Measurements from ENCODE around the gene PSEN1. TPM values are rescaled to one million over a fixed set of nuclear protein-coding genes. Genes with fewer than 3 reads are reported as not detected.

Gene PSEN1
- total RNA-seq, 1 experiment from 2014 or later, result 41.4 TPM

DNA sequence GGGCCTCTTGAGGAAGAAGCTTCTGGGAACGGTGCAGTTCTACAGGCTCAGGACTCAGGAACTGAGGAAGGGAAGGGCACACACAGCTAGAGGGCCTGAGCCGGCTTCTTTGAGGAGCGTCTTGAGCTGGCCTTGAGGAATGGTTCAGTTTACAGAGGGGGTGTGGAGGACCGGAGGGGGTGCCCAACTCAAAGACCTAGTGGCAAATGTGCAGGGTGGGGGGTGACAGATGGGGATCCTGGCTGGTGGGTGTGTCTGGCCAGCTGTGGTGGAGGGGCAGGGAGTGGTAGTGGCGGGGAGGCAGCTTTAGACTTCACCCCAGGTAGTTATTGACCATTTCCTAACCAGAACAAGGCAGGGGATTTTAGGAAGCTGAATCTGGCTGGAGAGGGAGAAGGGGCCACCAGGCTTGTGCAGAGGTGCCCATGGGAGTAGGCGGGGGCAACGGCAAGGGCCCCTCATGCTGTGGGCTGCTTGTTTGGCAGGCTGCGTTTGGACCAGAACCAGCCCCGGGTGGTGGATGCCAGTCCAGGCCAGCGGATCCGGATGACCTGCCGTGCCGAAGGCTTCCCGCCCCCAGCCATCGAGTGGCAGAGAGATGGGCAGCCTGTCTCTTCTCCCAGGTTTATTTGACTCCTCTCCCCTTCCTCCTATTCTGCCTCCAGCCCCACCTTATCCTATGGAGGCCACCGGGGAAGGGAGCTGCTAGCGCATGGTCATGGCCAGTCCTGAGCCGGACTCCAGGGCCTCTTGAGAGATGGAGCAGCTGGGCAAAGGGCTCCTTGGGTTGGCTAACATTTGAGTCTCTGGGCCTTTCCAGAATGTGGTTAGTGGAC lies 128.8 kb downstream of the PSEN1 start:
- no peak for TF ChIP-seq EZH2 (IDR thresholded peaks at IDR 0.05; ENCODE audit: low read length, unreplicated experiment)
- no peak for TF ChIP-seq CTCF (conservative IDR thresholded peaks at IDR 0.05; ENCODE audit: low read depth, low read length)
- no peak for TF ChIP-seq EZH2phosphoT487 (IDR thresholded peaks at IDR 0.05; ENCODE audit: borderline replicate concordance, low read length)
- no peak overlapping the region for H2AFZ ChIP-seq (ENCODE audit: low read length)
- no peaks in the 10 kb centered on the region for H3K9me2 ChIP-seq (replicated peaks; ENCODE audit: low read length)
- H4K20me1 ChIP-seq (ENCODE audit: low read length), result no peaks in the 10 kb centered on the region
- no peak for DNase-seq
- H3K9ac ChIP-seq (ENCODE audit: low read length), result no peak overlapping the region
- ChIA-PET POLR2A (ENCODE audit: unreplicated experiment) (no interaction called here), CTCF (interaction anchor here (0.8 kb wide), 1 partner anchor 92 kb away, joined by 3 read pairs; no protein-coding TSS in a partner anchor)
- H3K9me3 ChIP-seq (ENCODE audit: low read length), result no peaks in the 10 kb centered on the region
- no peaks in the 10 kb centered on the region for H3K79me2 ChIP-seq (ENCODE audit: low read length)
- no TSS peak for BruUV-seq (replicated peaks)
- H3K4me3 ChIP-seq (ENCODE audit: low read length), result no peak overlapping the region
- no peaks in the 10 kb centered on the region for H3K27me3 ChIP-seq (ENCODE audit: low read length)
- intact Hi-C loops (cut with micrococcal nuclease), result no loop called here
- peak; percentile 7 for ATAC-seq
- no peak overlapping the region for H3K4me2 ChIP-seq (ENCODE audit: low read length)
- H3K36me3 ChIP-seq (ENCODE audit: low read depth, low read length), result no peaks in the 10 kb centered on the region
- H3F3A ChIP-seq (ENCODE audit: low read length, unreplicated experiment), result no peaks in the 10 kb centered on the region
- H3K4me1 ChIP-seq (ENCODE audit: insufficient read depth, low read length), result no peaks in the 10 kb centered on the region
- no peak overlapping the region for H3K27ac ChIP-seq (ENCODE audit: low read length)

- H3K9me2 ChIP-seq (replicated peaks; ENCODE audit: low read length), result no peaks in the 10 kb centered on the region
- no peak overlapping the region for H2AFZ ChIP-seq (ENCODE audit: low read length)
- ChIA-PET POLR2A (ENCODE audit: unreplicated experiment) (interaction anchor here (0.6 kb wide), 2 partner anchors 77 to 237 kb away, joined by 4 to 5 read pairs; no protein-coding TSS in a partner anchor), CTCF (interaction anchor here (0.8 kb wide), 1 partner anchor 93 kb away, joined by 3 read pairs; no protein-coding TSS in a partner anchor)
- TF ChIP-seq CTCF (conservative IDR thresholded peaks at IDR 0.05; ENCODE audit: low read depth, low read length), result no peak
- no peak for TF ChIP-seq EZH2phosphoT487 (IDR thresholded peaks at IDR 0.05; ENCODE audit: borderline replicate concordance, low read length)
- no peak for TF ChIP-seq EZH2 (IDR thresholded peaks at IDR 0.05; ENCODE audit: low read length, unreplicated experiment)
- H3F3A ChIP-seq (ENCODE audit: low read length, unreplicated experiment), result no peaks in the 10 kb centered on the region
- no peaks in the 10 kb centered on the region for H3K36me3 ChIP-seq (ENCODE audit: low read depth, low read length)
- no peaks in the 10 kb centered on the region for H3K27me3 ChIP-seq (ENCODE audit: low read length)
- no peaks in the 10 kb centered on the region for H3K4me1 ChIP-seq (ENCODE audit: insufficient read depth, low read length)
- ATAC-seq (no peak), DNase-seq (no peak)
- H3K4me2 ChIP-seq (ENCODE audit: low read length), result no peak overlapping the region
- BruUV-seq (replicated peaks), result no TSS peak
- no peak overlapping the region for H3K4me3 ChIP-seq (ENCODE audit: low read length)
- H3K9me3 ChIP-seq (ENCODE audit: low read length), result no peaks in the 10 kb centered on the region
- no peak overlapping the region for H3K9ac ChIP-seq (ENCODE audit: low read length)
- intact Hi-C loops (cut with micrococcal nuclease), result no loop called here
- no peak overlapping the region for H3K27ac ChIP-seq (ENCODE audit: low read length)
- H4K20me1 ChIP-seq (ENCODE audit: low read length), result no peaks in the 10 kb centered on the region
- H3K79me2 ChIP-seq (ENCODE audit: low read length), result no peaks in the 10 kb centered on the region
These were observed 129.4 kb downstream of the PSEN1 start for GRCh38 chr14:73265721-73266046.

DNA sequence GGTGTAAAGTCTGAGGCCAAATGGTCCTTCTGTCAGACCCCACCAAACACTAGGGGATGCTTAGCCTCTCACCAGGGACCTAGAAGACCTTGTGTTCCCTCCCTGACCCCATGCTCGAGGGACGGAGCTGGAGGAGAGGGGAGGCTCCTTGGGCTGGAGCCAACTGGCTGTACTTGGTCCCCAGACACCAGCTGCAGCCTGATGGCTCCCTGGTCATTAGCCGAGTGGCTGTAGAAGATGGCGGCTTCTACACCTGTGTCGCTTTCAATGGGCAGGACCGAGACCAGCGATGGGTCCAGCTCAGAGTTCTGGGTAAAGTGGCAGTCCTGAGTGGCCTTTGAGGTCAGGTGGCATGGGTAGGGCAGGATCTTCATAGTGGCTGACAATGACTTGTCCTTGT lies 130.0 kb downstream of the PSEN1 start:
- POLR2A ChIA-PET (ENCODE audit: unreplicated experiment), result interaction anchor here (0.6 kb wide), 2 partner anchors 78 to 238 kb away, joined by 4 to 5 read pairs; no protein-coding TSS in a partner anchor
- DNase-seq, result no peak
- H3K9ac ChIP-seq (ENCODE audit: low read length), result no peak overlapping the region
- CTCF ChIA-PET, result interaction anchor here (0.8 kb wide), 1 partner anchor 93 kb away, joined by 3 read pairs; no protein-coding TSS in a partner anchor
- BruUV-seq (replicated peaks), result no TSS peak
- H3K36me3 ChIP-seq (ENCODE audit: low read depth, low read length), result no peaks in the 10 kb centered on the region
- intact Hi-C loops (cut with micrococcal nuclease), result no loop called here
- H2AFZ ChIP-seq (ENCODE audit: low read length), result no peak overlapping the region
- no peak overlapping the region for H3K27ac ChIP-seq (ENCODE audit: low read length)
- H3K4me1 ChIP-seq (ENCODE audit: insufficient read depth, low read length), result no peaks in the 10 kb centered on the region
- TF ChIP-seq EZH2phosphoT487 (IDR thresholded peaks at IDR 0.05; ENCODE audit: borderline replicate concordance, low read length), result no peak
- TF ChIP-seq CTCF (conservative IDR thresholded peaks at IDR 0.05; ENCODE audit: low read depth, low read length), result no peak
- no peak for TF ChIP-seq EZH2 (IDR thresholded peaks at IDR 0.05; ENCODE audit: low read length, unreplicated experiment)
- H3K9me3 ChIP-seq (ENCODE audit: low read length), result no peaks in the 10 kb centered on the region
- H3K79me2 ChIP-seq (ENCODE audit: low read length), result no peaks in the 10 kb centered on the region
- no peaks in the 10 kb centered on the region for H3K9me2 ChIP-seq (replicated peaks; ENCODE audit: low read length)
- H3K27me3 ChIP-seq (ENCODE audit: low read length), result no peaks in the 10 kb centered on the region
- ATAC-seq, result no peak
- no peak overlapping the region for H3K4me2 ChIP-seq (ENCODE audit: low read length)
- H3F3A ChIP-seq (ENCODE audit: low read length, unreplicated experiment), result no peaks in the 10 kb centered on the region
- H3K4me3 ChIP-seq (ENCODE audit: low read length), result no peak overlapping the region
- H4K20me1 ChIP-seq (ENCODE audit: low read length), result no peaks in the 10 kb centered on the region

All from PC-3 (cell line).